AG10803 (cell line): ENCODE results near the gene FRAS1.

Experiments used
- DNase-seq: peaks from one replicate; pipeline ENCODE4 v3.0.0; 2010; ENCODE audit warnings: low read depth
- H3K4me3 ChIP-seq: 2 replicates; pipeline ENCODE4 v1.5.1; 2011; ENCODE audit warnings: mild to moderate bottlenecking, low read length, control low read depth
- TF ChIP-seq, protein P1 (sequence below): conservative IDR thresholded peaks from 2 replicates; pipeline ENCODE4 v1.5.1; 2011; ENCODE audit warnings: mild to moderate bottlenecking, low read length, control low read depth, inconsistent platforms

The FRAS1 gene

DNA sequence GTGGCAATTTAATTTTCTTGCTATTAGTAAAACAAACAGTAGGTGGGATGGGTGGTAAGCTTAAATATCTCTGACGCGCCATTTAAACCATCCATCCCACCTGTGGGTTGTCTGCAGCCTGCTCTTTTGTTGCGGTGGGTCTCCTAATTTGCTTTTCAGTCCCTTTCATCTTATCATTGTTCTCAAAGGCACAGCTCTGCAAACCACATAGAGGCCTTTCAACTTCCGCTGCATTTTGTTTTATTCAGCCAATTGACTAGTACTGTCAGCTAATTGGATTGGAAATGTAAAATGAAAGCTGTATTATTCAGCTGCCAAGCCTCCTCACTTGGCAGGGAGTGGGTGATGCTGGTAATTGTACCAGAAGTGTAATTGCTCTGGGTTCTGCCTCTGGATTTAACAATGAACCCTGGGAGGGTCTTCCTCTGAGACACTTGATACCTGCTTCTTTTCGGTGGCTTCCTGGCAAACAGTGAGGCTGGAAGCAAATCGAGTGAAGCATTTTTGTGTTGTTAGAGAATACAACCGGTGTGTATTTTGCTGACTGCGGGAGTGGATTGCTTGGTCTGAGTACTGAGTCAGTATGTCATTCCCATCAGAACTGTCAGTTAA is 165.6 kb downstream of the FRAS1 start:
- no peak overlapping the region for H3K4me3 ChIP-seq
- no peak for DNase-seq
- TF ChIP-seq, protein P1, sequence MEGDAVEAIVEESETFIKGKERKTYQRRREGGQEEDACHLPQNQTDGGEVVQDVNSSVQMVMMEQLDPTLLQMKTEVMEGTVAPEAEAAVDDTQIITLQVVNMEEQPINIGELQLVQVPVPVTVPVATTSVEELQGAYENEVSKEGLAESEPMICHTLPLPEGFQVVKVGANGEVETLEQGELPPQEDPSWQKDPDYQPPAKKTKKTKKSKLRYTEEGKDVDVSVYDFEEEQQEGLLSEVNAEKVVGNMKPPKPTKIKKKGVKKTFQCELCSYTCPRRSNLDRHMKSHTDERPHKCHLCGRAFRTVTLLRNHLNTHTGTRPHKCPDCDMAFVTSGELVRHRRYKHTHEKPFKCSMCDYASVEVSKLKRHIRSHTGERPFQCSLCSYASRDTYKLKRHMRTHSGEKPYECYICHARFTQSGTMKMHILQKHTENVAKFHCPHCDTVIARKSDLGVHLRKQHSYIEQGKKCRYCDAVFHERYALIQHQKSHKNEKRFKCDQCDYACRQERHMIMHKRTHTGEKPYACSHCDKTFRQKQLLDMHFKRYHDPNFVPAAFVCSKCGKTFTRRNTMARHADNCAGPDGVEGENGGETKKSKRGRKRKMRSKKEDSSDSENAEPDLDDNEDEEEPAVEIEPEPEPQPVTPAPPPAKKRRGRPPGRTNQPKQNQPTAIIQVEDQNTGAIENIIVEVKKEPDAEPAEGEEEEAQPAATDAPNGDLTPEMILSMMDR, result no peak

DNA sequence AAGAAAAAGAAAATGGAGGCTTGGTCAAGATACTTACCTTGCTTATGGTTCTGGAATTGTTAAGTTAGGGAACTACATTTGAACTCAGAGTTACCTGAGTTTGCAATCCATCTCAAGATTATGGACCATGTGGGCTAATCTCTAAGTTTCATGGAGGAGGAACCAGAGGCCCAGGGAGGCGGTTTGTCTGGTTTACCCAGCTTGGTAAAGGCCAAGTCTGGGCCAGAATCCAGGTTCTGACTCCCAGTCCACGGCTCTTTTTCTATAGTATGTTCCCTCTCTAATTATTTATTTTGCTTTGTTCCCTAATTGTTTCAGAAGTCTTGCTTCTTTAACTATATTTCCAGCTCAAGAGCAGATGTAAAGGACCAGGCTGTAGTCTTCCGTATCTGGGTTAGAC is 168.1 kb downstream of the FRAS1 start:
- H3K4me3 ChIP-seq, result no peak overlapping the region
- no peak for DNase-seq
- TF ChIP-seq, protein P1, result no peak

DNA sequence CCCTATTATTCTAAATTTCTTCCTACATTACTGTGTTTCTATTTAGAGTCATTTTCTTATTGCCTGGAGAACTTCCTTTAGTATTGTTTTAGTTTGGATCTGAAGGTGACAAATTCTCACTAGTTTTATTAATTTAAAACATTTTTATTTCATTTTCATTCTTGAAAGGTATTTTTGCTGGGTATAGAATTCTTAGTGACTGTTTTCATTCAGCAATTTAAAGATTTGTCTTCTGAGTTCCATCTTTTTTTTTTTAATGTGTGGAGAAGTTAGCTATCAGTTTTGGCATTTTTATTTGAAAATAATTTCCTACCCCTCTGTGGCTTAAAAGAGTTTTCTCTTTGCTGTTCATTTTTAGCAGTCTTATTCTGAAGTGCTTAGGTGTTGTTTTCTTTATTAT is 169.2 kb downstream of the FRAS1 start:
- no peak overlapping the region for H3K4me3 ChIP-seq
- TF ChIP-seq, protein P1, result no peak
- no peak for DNase-seq

DNA sequence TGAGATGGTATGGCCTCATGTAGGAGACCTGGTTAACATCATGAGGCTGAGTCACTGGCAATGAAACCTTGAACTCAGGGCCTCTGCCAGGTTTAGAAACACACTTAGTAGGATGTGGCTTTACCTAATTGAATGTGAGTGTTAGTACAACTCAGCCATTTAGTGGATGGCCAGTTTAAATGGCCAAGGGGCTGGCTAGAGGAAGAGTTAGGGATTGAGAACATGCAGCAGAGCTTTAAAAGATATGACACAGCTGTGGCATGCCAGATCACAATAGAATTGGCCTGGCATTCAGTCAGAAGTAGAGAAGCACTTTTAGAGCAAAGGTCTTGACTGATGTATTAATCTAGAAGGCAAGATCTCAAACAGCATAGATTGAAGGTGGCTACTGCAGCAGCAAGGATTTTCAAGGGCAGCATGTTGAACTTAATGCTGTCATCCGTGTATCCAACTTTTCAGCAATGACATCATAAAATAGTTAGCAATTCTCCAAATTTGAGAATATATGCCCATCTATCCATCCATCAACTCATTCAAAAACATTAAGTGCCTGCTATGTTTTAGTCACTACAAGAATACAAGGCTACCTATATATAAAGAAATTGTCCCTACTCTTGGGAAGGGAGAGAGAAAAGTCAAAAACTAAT is 170.4 kb downstream of the FRAS1 start:
- no peak for DNase-seq
- no peak overlapping the region for H3K4me3 ChIP-seq
- TF ChIP-seq, protein P1, result no peak

DNA sequence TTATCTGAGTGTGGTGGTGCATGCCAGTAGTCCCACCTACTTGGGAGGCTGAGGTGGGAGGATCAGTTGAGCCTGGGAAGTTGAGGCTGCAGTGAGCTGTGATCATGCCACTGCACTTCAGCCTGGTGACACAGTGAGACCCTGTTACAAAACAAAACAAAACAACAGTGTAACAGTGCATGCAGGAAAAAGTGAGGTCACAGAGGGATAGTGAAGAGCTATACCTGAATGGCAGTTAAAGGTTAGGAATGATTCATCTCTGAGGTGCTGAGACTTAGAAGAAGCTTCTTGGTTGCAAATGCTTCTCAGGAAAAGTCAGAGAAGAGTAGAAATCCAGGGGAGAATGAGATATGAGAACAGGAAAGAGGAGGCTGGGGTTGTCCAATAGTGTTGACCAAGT is 178.7 kb downstream of the FRAS1 start:
- no peak overlapping the region for H3K4me3 ChIP-seq
- DNase-seq, result no peak
- TF ChIP-seq, protein P1, result no peak

DNA sequence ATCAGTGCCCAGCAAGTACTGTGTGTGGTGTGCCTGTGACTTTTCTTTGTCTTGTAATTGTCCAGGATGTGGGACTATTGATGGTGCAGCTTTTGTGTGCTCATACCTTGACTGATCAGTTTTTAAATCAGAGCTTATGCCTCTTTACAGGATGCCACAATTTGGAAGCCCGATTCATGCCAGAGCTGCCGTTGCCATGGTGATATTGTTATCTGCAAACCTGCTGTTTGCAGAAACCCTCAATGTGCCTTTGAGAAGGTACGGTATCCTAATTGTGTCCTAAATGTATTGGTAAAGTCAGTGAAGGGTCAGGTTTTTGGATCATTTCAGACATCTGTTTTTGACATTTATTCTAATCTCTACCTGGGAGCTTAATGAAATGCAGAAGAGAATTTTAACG is 180.2 kb downstream of the FRAS1 start:
- DNase-seq, result no peak
- TF ChIP-seq, protein P1, result no peak
- no peak overlapping the region for H3K4me3 ChIP-seq

DNA sequence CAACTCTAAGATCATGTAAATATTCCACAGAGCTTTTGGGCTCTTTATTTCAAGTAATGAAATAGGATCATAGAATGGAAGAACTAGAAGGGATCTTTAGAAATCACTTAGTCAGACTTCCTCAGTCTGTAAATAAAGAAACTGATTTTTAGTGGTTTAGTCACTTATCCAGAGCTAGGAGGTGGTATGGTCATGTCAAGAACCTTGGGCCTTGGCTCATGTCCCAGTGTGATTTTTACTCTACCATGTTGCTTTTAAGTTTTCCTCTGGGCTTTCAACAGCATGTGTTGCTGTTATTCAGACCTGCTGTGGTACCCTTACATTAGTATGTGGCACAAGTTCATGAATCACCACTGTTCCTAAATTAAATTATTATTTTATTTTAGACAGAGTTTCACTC is 184.9 kb downstream of the FRAS1 start:
- H3K4me3 ChIP-seq, result no peak overlapping the region
- TF ChIP-seq, protein P1, result no peak
- DNase-seq, result peak; percentile 36
